ENCODE measurements around the gene SMIM22.

The SMIM22 gene

GRCh38 chr16:4836727-4837126 is 41.6 kb downstream of the SMIM22 start:
- Histone ChIP-seq H3K27me3 (ENCODE audit: control insufficient read depth in 2 of 2, insufficient read depth in 2 of 2, low read length in 2 of 2) (no peaks in the 10 kb centered on the region), H3K9ac (ENCODE audit: low read depth in 1 of 2, low read length in 2 of 2) (no peak overlapping the region), H3K36me3 (ENCODE audit: control insufficient read depth in 2 of 2, insufficient read depth in 2 of 2, low read length in 2 of 2) (peaks cover 43 to 51% of the 10 kb centered on the region in 2 donors), H3K27ac (ENCODE audit: low read depth in 2 of 2, low read length in 2 of 2) (no peak overlapping the region), H3K9me3 (ENCODE audit: control insufficient read depth in 2 of 2, low read length in 2 of 2) (no peaks in the 10 kb centered on the region), H3K4me3 (ENCODE audit: low read length in 2 of 2) (no peak overlapping the region), H3K4me1 (ENCODE audit: control insufficient read depth in 2 of 2, insufficient read depth in 2 of 2, low read length in 2 of 2) (peaks cover 20 to 21% of the 10 kb centered on the region in 2 donors)

- no peaks in the 10 kb centered on the region for H3K9me3 ChIP-seq (ENCODE audit: control insufficient read depth in 2 of 2, low read length in 2 of 2)
- no peak overlapping the region for H3K27ac ChIP-seq (ENCODE audit: low read depth in 2 of 2, low read length in 2 of 2)
- no peaks in the 10 kb centered on the region for H3K27me3 ChIP-seq (ENCODE audit: control insufficient read depth in 2 of 2, insufficient read depth in 2 of 2, low read length in 2 of 2)
- no peak overlapping the region for H3K4me3 ChIP-seq (ENCODE audit: low read length in 2 of 2)
- peaks cover 38 to 50% of the 10 kb centered on the region in 2 donors for H3K36me3 ChIP-seq (ENCODE audit: control insufficient read depth in 2 of 2, insufficient read depth in 2 of 2, low read length in 2 of 2)
- no peak overlapping the region for H3K9ac ChIP-seq (ENCODE audit: low read depth in 1 of 2, low read length in 2 of 2)
- peaks cover 10 to 12% of the 10 kb centered on the region in 2 donors for H3K4me1 ChIP-seq (ENCODE audit: control insufficient read depth in 2 of 2, insufficient read depth in 2 of 2, low read length in 2 of 2)
These were observed 42.7 kb downstream of the SMIM22 start for GRCh38 chr16:4837733-4838501.

DNA sequence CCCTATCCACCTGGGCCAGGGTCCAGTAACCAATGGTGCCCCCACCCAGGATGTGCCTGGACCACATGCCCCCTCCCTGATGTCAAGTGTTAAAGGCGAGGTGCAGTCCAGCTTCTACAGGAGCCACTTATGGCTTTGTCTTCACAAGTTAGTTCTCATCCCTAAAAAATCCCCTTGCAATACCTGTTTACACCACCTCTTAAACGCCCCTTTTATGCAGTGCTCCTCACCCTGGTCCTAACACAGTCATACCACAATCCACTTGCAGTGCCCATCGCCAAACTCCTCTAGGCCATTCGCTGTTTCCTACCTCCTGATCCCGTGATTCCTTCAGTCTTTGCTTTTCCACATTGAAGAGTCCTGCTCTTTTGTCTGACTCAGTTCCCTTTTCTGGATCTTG is 44.8 kb downstream of the SMIM22 start:
- no peak overlapping the region for H3K4me3 ChIP-seq (ENCODE audit: low read length in 2 of 2)
- no peak overlapping the region for H3K9ac ChIP-seq (ENCODE audit: low read depth in 1 of 2, low read length in 2 of 2)
- no peaks in the 10 kb centered on the region for H3K4me1 ChIP-seq (ENCODE audit: control insufficient read depth in 2 of 2, insufficient read depth in 2 of 2, low read length in 2 of 2)
- no peak overlapping the region for H3K27ac ChIP-seq (ENCODE audit: low read depth in 2 of 2, low read length in 2 of 2)
- no peaks in the 10 kb centered on the region for H3K9me3 ChIP-seq (ENCODE audit: control insufficient read depth in 2 of 2, low read length in 2 of 2)
- H3K36me3 ChIP-seq (ENCODE audit: control insufficient read depth in 2 of 2, insufficient read depth in 2 of 2, low read length in 2 of 2), result peaks cover 54 to 64% of the 10 kb centered on the region in 2 donors
- H3K27me3 ChIP-seq (ENCODE audit: control insufficient read depth in 2 of 2, insufficient read depth in 2 of 2, low read length in 2 of 2), result no peaks in the 10 kb centered on the region

DNA sequence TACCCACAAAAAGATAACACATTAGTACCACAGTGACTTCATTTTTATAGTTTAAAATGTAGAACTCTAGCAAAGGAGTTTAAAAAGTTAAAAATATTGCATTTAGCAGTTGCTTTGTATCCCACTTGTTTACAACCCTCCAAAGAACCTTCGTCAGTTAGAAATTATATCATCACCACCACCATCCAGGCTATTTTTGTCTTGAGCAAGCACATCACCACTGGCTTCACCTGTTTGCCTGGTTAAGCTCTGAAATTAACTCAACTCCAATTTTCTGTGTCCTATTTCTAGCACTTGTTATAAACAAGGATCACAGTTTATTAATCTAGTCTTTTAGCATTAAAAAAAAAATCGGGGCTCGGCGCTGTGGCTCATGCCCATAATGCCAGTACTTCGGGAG is 45.8 kb downstream of the SMIM22 start:
- H3K9ac ChIP-seq (ENCODE audit: low read depth in 1 of 2, low read length in 2 of 2), result no peak overlapping the region
- peaks cover 2 to 5% of the 10 kb centered on the region in 2 donors for H3K4me1 ChIP-seq (ENCODE audit: control insufficient read depth in 2 of 2, insufficient read depth in 2 of 2, low read length in 2 of 2)
- H3K27ac ChIP-seq (ENCODE audit: low read depth in 2 of 2, low read length in 2 of 2), result no peak overlapping the region
- H3K27me3 ChIP-seq (ENCODE audit: control insufficient read depth in 2 of 2, insufficient read depth in 2 of 2, low read length in 2 of 2), result no peaks in the 10 kb centered on the region
- H3K4me3 ChIP-seq (ENCODE audit: low read length in 2 of 2), result no peak overlapping the region
- H3K36me3 ChIP-seq (ENCODE audit: control insufficient read depth in 2 of 2, insufficient read depth in 2 of 2, low read length in 2 of 2), result peaks cover 53 to 62% of the 10 kb centered on the region in 2 donors
- no peaks in the 10 kb centered on the region for H3K9me3 ChIP-seq (ENCODE audit: control insufficient read depth in 2 of 2, low read length in 2 of 2)

Measured in mucosa of rectum (tissue), 2 donors.